ACHN (cell line): ENCODE data around the gene ZBTB32.
A peak's percentile ranks its signal among the peaks of the same experiment; 100 is the strongest.
"Not testable (repeated sequence)": the region's sequence is repeated elsewhere in the genome, so short reads cannot be mapped to it uniquely, and the experiment has no call there.

Source experiments
- DNase-seq: peaks from one replicate; pipeline ENCODE4 v3.0.0-alpha.2; 2015
- in situ Hi-C: cut with HindIII; loops from 2 replicates; pipeline ENCODE4 v1.10.0; 2017; ENCODE audit warnings: low sequenced_read_pairs, low pct_ligation_motif_present, low pct_unique_long_range_greater_than_20kb

The ZBTB32 gene

DNA sequence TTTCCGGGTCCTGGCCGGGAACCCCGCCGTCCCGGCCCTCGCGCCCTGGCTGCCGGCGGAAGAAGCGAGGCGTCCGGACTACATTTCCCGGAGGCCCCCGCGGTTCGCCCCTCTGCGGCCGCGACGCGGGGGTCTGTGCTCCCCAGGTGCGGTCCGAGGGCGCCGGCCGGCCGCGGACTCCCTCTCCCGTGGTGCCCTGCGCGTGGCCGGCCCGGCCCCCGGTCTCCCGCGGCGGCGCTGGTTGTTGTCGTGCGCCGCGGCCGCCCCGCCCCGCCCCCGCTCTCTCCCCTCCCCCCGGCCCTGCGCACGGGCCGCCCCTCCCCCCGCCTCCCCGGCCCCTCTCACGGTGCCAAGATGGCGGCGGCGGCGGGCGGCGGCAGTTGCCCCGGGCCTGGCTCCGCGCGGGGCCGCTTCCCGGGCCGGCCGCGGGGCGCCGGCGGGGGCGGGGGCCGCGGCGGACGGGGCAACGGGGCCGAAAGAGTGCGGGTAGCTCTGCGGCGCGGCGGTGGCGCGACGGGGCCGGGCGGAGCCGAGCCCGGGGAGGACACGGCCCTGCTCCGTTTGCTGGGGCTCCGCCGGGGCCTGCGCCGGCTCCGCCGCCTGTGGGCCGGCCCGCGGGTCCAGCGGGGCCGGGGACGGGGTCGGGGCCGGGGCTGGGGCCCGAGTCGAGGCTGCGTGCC lies 13.4 kb downstream of the ZBTB32 start, which contains the start of gene KMT2B:
Gene KMT2B, plus strand, starts transcription at position 339 of the 680 bp plus-strand sequence. Its CDS starts 16 bp downstream, at position 355.
- DNase-seq, result peak; percentile 90
- in situ Hi-C loops, result no loop called here

DNA sequence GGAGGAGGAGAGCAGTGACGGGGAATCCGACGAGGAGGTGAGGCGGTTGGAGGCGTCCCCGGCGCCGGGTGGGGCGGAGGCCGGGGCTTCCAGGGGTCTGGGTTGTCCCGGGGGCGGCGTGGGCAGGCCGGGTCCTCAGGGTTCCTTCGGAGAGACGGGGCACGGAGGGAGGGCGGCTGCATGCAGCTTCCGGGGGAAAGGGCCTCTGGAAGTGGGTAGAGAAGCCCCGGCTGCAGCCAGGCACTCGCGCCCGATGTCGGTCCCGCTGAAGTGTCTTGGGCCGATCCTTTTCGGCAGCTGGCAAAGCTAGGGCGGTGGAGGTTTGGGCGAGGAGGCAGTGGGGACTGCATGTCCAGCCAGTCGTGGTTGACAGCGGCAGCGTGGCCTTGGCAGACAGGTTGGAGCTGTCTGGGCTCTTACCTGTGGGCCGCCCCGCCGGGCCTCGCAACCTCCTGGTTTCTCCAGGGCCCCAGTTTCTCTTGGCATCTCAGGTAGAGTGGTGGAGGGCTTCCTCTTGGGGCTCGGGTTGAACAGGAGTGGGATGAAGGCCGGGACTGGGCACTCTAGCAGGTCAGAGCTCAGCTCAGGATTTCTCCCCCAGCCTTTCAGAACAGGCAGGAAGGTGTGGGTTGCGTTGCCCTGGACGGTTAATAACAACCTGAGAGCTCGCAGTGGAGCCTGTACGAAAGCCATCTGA lies 14.1 kb downstream of the ZBTB32 start:
- peak; percentile 10 for DNase-seq
- in situ Hi-C loops, result no loop called here

DNA sequence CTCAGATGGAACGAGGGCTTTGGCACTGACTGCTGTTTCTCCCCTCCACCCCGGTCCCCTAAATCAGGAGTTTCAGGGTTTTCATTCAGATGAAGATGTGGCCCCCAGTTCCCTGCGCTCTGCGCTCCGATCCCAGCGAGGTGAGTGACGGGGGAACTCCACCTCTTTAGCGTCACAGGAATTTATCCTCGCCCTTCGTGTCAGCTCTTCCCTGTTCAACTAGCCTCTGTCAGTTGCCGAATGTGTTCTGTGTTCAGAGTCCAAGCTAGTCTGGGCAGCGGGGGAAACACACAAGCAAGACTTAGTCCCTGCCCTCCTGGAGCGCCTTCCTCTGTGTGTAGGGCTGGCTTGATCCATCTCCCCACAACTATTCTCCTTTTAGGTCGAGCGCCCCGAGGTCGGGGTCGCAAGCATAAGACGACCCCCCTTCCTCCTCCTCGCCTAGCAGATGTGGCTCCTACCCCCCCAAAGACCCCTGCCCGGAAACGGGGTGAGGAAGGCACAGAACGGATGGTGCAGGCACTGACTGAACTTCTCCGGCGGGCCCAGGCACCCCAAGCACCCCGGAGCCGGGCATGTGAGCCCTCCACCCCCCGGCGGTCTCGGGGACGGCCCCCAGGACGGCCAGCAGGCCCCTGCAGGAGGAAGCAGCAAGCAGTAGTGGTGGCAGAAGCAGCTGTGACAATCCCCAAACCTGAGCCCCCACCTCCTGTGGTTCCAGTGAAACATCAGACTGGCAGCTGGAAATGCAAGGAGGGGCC lies 15.2 kb downstream of the ZBTB32 start:
- DNase-seq, result no peak
- in situ Hi-C loops, result no loop called here

DNA sequence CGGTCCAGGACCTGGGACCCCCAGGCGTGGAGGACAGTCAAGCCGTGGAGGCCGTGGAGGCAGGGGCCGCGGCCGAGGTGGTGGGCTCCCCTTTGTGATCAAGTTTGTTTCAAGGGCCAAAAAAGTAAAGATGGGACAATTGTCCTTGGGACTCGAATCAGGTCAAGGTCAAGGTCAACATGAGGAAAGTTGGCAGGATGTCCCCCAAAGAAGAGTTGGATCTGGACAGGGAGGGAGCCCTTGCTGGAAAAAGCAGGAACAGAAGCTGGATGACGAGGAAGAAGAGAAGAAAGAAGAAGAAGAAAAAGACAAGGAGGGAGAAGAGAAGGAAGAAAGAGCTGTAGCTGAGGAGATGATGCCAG lies 15.8 kb downstream of the ZBTB32 start:
- no peak for DNase-seq

DNA sequence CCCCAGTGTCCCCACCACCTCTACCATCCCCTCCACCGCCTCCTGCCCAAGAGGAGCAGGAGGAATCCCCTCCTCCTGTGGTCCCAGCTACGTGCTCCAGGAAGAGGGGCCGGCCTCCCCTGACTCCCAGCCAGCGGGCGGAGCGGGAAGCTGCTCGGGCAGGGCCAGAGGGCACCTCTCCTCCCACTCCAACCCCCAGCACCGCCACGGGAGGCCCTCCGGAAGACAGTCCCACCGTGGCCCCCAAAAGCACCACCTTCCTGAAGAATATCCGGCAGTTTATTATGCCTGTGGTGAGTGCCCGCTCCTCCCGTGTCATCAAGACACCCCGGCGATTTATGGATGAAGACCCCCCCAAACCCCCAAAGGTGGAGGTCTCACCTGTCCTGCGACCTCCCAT lies 16.3 kb downstream of the ZBTB32 start:
- DNase-seq, result no peak
- in situ Hi-C loops, result no loop called here

More for the DNA sequence above, 15.8 kb downstream of the ZBTB32 start:
- in situ Hi-C loops, result no loop called here

DNA sequence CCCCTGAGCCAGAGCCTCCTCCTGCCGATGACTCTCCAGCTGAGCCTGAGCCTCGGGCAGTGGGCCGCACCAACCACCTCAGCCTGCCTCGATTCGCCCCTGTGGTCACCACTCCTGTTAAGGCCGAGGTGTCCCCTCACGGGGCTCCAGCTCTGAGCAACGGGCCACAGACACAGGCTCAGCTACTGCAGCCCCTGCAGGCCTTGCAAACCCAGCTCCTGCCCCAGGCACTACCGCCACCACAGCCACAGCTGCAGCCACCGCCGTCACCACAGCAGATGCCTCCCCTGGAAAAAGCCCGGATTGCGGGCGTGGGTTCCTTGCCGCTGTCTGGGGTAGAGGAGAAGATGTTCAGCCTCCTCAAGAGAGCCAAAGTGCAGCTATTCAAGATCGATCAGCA lies 17.0 kb downstream of the ZBTB32 start:
- DNase-seq, result no peak
- in situ Hi-C loops, result no loop called here

DNA sequence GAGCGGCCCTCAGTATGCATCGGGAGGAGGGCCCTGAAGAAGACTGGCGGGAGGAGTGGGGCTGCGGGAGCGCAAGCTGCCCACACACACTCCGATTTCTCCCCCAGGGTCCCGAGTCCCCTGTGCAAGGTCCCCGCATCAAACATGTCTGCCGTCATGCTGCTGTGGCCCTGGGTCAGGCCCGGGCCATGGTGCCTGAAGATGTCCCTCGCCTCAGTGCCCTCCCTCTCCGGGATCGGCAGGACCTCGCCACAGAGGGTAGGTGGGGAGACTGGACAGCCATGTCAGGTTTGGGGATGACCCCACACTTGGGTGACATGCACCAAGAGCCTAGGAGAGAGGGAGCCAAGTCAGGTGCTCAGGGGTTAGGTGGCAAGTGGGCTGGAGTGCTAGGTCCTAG lies 18.1 kb downstream of the ZBTB32 start:
- in situ Hi-C loops, result no loop called here
- DNase-seq, result no peak

DNA sequence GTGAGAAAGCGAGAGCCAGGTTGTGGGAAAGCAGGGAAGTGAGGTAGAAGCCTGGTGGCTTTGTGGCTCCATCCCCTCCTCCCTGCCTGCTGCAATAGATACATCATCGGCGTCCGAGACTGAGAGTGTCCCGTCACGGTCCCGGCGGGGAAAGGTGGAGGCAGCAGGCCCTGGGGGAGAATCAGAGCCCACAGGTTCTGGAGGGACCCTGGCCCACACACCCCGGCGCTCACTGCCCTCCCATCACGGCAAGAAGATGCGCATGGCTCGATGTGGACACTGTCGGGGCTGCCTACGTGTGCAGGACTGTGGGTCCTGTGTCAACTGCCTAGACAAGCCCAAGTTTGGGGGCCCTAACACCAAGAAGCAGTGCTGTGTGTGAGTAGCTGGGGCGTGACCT lies 18.5 kb downstream of the ZBTB32 start:
- in situ Hi-C loops, result no loop called here
- DNase-seq, result no peak

DNA sequence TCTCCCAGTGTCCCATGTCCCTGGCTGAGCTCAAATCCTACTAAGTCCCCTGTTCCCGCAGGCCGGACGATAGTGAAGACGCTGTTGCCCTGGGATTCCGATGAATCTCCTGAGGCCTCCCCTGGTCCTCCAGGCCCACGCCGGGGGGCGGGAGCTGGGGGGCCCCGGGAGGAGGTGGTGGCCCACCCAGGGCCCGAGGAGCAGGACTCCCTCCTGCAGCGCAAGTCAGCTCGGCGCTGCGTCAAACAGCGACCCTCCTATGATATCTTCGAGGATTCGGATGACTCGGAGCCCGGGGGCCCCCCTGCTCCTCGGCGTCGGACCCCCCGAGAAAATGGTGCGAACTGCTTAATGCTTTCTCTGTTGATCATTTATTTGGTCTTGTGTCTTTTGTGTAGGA lies 19.3 kb downstream of the ZBTB32 start:
- DNase-seq, result no peak
- in situ Hi-C loops, result no loop called here

DNA sequence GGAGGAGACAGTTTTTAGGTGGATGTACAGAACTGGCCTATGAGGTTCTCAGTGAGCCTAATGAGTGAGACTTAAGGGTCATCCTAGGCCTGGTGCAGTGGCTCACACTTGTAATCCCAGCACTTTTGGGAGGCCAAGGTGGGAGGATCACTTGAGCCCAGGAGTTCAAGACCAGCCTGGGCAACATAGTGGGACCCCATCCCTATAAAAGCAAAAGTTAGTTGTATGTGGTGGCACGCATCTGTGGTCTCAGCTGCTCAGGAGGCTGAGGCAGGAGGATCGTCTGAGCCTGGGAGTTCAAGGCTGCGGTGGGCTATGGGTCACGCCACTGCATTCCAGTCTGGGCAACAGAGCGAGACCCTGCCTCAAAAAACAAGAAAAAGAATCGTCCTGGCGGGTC lies 19.8 kb downstream of the ZBTB32 start:
- DNase-seq, in situ Hi-C loops: not testable (repeated sequence)

DNA sequence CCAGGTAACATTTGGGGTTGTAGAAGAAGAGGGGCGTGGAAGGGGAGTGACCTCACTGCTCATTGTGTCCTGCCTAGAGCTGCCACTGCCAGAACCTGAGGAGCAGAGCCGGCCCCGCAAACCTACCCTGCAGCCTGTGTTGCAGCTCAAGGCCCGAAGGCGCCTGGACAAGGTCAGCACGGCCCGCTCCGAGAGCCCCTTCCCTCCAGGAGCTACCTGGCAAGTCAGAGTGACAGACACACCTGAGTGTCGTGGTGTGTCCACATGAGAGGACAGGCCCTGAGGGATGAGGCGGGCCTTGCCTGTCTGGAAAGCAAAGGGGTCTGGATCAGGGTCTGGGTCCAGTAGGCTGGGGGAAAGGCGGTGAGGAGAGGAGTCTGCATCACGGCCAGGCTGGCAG lies 20.2 kb downstream of the ZBTB32 start:
- no peak for DNase-seq
- in situ Hi-C loops, result no loop called here

DNA sequence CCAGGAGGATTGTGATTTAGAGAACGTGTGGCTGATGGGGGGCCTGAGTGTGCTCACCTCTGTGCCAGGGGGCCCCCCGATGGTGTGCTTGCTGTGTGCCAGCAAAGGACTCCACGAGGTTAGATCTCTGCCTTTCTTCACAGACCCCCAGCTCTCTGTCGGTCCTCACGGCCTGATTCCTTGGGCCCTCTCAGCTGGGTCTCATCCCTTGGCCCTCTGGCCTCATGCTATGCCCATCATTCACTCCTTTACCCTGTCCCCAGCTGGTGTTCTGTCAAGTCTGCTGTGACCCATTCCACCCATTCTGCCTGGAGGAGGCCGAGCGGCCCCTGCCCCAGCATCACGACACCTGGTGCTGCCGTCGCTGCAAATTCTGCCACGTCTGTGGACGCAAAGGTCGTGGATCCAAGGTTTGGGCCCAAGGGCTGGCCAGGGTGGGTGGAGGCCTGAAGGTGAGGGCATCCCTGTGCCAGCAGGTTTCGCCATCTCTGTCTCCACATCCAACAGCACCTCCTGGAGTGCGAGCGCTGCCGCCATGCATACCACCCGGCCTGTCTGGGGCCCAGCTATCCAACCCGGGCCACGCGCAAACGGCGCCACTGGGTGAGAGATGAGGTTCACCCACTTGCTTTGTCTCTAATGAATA lies 21.0 kb downstream of the ZBTB32 start:
- no peak for DNase-seq
- in situ Hi-C loops, result no loop called here

DNA sequence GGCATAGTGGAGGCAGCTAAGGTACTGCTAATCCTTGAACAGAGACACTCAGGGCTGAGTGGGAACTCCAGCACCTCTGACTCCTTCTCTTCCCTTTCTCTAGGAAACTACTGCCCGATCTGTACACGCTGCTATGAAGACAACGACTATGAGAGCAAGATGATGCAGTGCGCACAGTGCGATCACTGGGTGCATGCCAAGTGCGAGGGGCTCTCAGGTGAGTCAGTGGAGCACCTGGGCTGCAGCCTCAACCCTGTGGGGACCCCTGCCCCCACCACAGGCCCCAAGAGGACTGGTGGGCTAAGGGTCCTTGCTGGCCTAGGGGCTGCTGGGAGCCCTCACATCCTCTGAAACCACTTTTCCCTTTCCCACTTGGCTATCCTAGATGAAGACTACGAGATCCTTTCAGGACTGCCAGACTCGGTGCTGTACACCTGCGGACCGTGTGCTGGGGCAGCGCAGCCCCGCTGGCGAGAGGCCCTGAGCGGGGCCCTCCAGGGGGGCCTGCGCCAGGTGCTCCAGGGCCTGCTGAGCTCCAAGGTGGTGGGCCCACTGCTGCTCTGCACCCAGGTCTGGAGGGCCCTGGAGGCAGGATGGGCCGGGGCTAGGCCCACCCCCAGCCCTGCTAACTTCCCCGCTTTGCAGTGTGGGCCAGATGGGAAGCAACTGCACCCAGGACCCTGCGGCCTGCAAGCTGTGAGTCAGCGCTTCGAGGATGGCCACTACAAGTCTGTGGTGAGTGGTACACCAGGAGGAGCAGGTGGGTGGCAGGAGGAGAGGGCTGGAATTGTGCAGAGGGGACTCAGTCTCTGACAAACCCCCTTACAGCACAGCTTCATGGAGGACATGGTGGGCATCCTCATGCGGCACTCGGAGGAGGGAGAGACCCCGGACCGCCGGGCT lies 22.9 kb downstream of the ZBTB32 start:
- no peak for DNase-seq
- in situ Hi-C loops, result no loop called here

DNA sequence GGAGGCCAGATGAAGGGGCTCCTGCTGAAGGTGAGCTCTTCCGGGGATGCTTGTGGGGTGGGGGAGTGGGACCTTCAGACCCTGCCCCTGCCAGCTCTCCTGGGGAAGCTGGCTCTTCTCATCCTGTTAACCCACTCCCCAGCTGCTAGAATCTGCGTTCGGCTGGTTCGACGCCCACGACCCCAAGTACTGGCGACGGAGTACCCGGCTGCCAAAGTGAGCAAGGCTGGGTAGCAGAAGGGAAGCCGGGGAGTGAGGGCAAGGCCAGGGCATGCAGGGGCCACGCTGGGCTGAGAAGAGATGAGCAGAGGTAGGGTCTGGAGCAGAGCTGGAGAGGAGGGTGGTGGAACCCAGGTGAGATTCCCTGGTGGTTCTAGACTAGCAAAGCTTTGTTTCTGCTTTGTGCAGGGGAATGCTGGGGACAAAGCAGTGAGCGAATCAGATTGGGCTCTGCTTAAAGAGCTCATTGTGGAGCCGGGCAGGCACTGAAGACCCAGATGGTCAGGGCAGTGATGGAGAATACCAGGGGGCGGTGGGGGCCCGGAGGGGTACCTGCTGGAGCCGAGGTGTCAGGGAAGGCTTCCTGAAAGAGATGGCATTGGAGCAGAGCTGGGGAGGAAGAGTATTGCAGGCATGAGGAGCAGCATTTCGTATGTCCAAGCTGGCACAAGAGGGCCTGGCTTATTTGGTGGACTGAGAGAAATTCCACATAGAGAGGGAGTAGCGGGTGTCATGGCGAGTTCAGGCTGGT lies 23.8 kb downstream of the ZBTB32 start:
- in situ Hi-C loops, result no loop called here
- no peak for DNase-seq

DNA sequence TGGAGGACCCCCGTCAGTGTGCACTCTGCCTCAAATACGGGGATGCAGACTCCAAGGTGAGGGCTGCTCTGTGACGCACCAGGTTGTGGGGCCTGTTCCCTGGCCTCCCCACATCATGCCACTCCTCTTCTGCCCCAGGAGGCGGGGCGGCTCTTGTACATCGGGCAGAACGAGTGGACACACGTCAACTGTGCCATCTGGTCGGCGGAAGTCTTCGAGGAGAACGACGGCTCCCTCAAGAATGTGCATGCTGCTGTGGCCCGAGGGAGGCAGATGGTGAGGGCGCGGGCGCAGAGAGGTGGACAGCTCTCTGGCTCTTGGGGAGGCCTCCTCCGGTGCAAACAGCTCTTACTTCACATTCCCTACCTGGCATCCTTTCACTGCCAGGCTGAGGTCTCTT lies 24.7 kb downstream of the ZBTB32 start:
- no peak for DNase-seq
- in situ Hi-C loops, result no loop called here

DNA sequence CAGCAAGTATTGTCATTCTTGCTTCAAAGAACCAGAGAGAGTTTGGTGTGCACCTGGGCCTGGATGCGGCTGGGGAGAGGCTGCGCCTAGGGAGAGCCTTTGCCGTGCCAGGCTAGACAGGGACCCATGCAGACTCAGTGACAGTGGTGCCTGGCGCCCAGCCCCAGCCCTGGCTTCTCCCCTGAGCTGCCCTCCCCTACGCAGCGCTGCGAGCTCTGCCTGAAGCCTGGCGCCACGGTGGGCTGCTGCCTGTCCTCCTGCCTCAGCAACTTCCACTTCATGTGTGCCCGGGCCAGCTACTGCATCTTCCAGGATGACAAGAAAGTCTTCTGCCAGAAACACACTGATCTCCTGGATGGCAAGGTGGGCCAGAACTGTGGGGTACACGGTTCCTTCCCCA lies 25.4 kb downstream of the ZBTB32 start:
- no peak for DNase-seq
- in situ Hi-C loops, result no loop called here

DNA sequence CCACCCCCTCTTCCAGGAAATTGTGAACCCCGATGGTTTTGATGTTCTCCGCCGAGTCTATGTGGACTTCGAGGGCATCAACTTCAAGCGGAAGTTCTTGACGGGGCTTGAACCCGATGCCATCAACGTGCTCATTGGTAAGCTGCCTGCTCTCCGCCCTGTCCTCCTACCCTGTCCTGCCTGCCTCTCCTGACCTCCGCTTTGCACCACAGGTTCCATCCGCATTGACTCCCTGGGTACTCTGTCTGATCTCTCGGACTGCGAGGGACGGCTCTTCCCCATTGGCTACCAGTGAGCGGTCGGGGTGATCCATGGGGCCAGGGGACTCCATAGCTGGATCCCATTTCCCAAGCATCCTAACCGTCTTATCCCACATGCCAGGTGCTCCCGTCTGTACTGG lies 26.0 kb downstream of the ZBTB32 start:
- in situ Hi-C loops, result no loop called here
- DNase-seq, result no peak

DNA sequence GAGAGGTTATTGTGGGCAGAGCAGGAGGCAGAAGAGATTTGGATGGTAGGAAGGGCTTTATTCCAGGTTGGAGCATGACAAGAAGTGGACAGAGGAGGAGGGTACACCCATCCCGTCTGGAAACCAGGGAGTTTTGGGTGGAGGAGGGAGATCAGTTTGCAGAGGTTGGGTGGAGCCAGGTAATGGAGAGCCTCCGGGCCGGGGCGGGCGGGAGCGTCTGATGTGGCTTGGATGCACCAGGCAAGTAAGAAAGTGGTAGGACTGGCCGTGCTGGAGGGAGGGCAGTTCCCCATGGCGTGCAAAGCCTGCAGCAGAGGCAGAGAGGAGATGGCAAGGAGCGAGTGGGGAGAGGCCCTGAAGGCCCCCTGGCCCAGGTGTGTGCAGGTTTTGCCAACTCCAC lies 27.0 kb downstream of the ZBTB32 start:
- in situ Hi-C loops, result no loop called here
- no peak for DNase-seq
